GM12872 (cell line): Measurements from ENCODE around the gene ACSS3.

ENCODE experiments used
- TF ChIP-seq, protein P1 (sequence below): IDR thresholded peaks from 3 replicates; pipeline ENCODE4 v1.5.1; 2011; ENCODE audit warnings: low read depth, mild to moderate bottlenecking, low read length, moderate library complexity; ENCODE audit not compliant: insufficient read depth

ACSS3 gene

GRCh38 chr12:81084811-81085350 is 7.0 kb downstream of the ACSS3 start:
- TF ChIP-seq, protein P1, sequence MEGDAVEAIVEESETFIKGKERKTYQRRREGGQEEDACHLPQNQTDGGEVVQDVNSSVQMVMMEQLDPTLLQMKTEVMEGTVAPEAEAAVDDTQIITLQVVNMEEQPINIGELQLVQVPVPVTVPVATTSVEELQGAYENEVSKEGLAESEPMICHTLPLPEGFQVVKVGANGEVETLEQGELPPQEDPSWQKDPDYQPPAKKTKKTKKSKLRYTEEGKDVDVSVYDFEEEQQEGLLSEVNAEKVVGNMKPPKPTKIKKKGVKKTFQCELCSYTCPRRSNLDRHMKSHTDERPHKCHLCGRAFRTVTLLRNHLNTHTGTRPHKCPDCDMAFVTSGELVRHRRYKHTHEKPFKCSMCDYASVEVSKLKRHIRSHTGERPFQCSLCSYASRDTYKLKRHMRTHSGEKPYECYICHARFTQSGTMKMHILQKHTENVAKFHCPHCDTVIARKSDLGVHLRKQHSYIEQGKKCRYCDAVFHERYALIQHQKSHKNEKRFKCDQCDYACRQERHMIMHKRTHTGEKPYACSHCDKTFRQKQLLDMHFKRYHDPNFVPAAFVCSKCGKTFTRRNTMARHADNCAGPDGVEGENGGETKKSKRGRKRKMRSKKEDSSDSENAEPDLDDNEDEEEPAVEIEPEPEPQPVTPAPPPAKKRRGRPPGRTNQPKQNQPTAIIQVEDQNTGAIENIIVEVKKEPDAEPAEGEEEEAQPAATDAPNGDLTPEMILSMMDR = no peak

DNA sequence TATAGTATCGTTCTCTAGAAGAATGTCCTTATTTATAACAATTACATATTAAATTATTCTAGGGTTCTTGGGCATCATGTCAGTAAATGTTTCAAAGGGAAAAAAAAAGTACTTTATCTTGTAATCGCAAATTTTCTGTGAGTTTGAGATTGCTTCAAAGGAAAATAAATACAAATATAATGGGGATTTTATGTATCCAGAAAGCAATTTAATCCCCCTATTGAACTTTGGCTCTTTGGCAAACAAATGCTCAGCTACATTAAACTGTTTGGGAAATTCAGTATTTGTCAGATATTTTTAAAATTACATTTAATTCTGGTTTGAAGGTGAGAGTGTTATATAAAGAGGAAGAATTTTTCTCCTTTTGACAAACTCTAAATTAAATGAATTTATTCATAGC is 8.0 kb downstream of the ACSS3 start:
- TF ChIP-seq, protein P1 = no peak

- TF ChIP-seq, protein P1 = no peak
Measured at GRCh38 chr12:81086342-81086741, 8.5 kb downstream of the ACSS3 start.

- TF ChIP-seq, protein P1 = no peak
Measured at GRCh38 chr12:81088221-81088620, 10.3 kb downstream of the ACSS3 start.

GRCh38 chr12:81089412-81089811 is 11.5 kb downstream of the ACSS3 start:
- TF ChIP-seq, protein P1 = no peak

- TF ChIP-seq, protein P1 = no peak
Measured at GRCh38 chr12:81092053-81092452, 14.2 kb downstream of the ACSS3 start.

GRCh38 chr12:81094718-81095360 is 17.0 kb downstream of the ACSS3 start:
- TF ChIP-seq, protein P1 = no peak
